HepG2 (cell line): ENCODE measurements around the gene YWHAH. TPM values are rescaled to one million over a fixed set of nuclear protein-coding genes. Genes with fewer than 3 reads are reported as not detected.

Experiments
- GFI1 ChIP-seq: sonication (generic); formaldehyde crosslinking; IDR thresholded peaks from 2 replicates; pipeline ENCODE4 v1.5.0; 2020; ENCODE audit warnings: missing genetic modification reagents, mild to moderate bottlenecking, borderline replicate concordance
- HES4 ChIP-seq: sonication (generic); formaldehyde crosslinking; IDR thresholded peaks from 2 replicates; pipeline ENCODE4 v1.9.0; 2021; ENCODE audit warnings: mild to moderate bottlenecking, missing genetic modification reagents, borderline replicate concordance
- ISL2 ChIP-seq: sonication (generic); formaldehyde crosslinking; IDR thresholded peaks from 2 replicates; pipeline ENCODE4 v1.5.0; 2020; ENCODE audit warnings: missing genetic modification reagents
- KDM5A ChIP-seq: fragments of 200-600 bp; sonication (generic); IDR thresholded peaks from 2 replicates; pipeline ENCODE4 v1.7.0; 2018; ENCODE audit warnings: antibody characterized with exemption, mild to moderate bottlenecking, low read length, borderline replicate concordance
- MED13 ChIP-seq: sonication (generic); formaldehyde crosslinking; IDR thresholded peaks from 2 replicates; pipeline ENCODE4 v1.5.0; 2020; ENCODE audit warnings: missing genetic modification reagents
- PHF21A ChIP-seq: sonication (generic); formaldehyde crosslinking; IDR thresholded peaks from 2 replicates; pipeline ENCODE4 v1.5.0; 2020; ENCODE audit warnings: mild to moderate bottlenecking, missing genetic modification reagents
- SIN3A ChIP-seq: IDR thresholded peaks from 2 replicates; pipeline ENCODE4 v1.6.1; 2011; ENCODE audit warnings: low read depth, mild to moderate bottlenecking, control low read depth, low read length, borderline replicate concordance
- SIX1 ChIP-seq: sonication (generic); formaldehyde crosslinking; IDR thresholded peaks from 2 replicates; pipeline ENCODE4 v1.4.0; 2020; ENCODE audit warnings: missing genetic modification reagents, borderline replicate concordance
- YEATS2 ChIP-seq: sonication (generic); formaldehyde crosslinking; IDR thresholded peaks from 2 replicates; pipeline ENCODE4 v1.4.0; 2020; ENCODE audit warnings: missing genetic modification reagents, borderline replicate concordance
- ZFP36L1 ChIP-seq: sonication (generic); formaldehyde crosslinking; IDR thresholded peaks from 2 replicates; pipeline ENCODE4 v1.8.0; 2022; ENCODE audit warnings: mild to moderate bottlenecking, missing genetic modification reagents, moderate library complexity
- ZFP62 ChIP-seq: sonication (generic); formaldehyde crosslinking; IDR thresholded peaks from 2 replicates; pipeline ENCODE4 v1.4.0; 2020; ENCODE audit warnings: missing genetic modification reagents
- ZNF121 ChIP-seq: sonication (generic); formaldehyde crosslinking; IDR thresholded peaks from 2 replicates; pipeline ENCODE4 v1.5.0; 2020; ENCODE audit warnings: mild to moderate bottlenecking, missing genetic modification reagents
- ZNF230 ChIP-seq: sonication (generic); formaldehyde crosslinking; IDR thresholded peaks from 2 replicates; pipeline ENCODE4 v1.4.0; 2020; ENCODE audit warnings: mild to moderate bottlenecking, missing genetic modification reagents
- ZNF260 ChIP-seq: sonication (generic); formaldehyde crosslinking; IDR thresholded peaks from 2 replicates; pipeline ENCODE4 v1.4.0; 2020; ENCODE audit warnings: missing genetic modification reagents, low read depth, mild to moderate bottlenecking, borderline replicate concordance
- ZNF33A ChIP-seq: sonication (generic); formaldehyde crosslinking; IDR thresholded peaks from 2 replicates; pipeline ENCODE4 v1.5.1; 2020; ENCODE audit warnings: missing genetic modification reagents, mild to moderate bottlenecking, moderate library complexity, borderline replicate concordance
- ZNF768 ChIP-seq: sonication (generic); formaldehyde crosslinking; IDR thresholded peaks from 2 replicates; pipeline ENCODE4 v1.4.0; 2020; ENCODE audit warnings: missing genetic modification reagents
- polyA plus RNA-seq, 8 experiments: library from polyadenylated mRNA; depleted of rRNA in 3 of 8; stranded (reverse) in 7 of 8; unstranded in 1 of 8; fragments of >200 nt; fragmentation: Illumina TruSeq in 4 of 8; extraction: Trizol in 4 of 8; gene quantifications; 2 replicates each; pipeline versions ENCODE4 v1.2.1 to v1.2.3, GENCODE V29; 2011 to 2016; ENCODE audit warnings: low read depth in 4 of 8, missing spikeins in 1 of 8, mixed read lengths in 1 of 8; ENCODE audit not compliant: insufficient read depth in 1 of 8
- total RNA-seq, 5 experiments: library from RNA; depleted of rRNA; stranded (reverse); fragments of >200 nt; fragmentation: Illumina TruSeq; extraction: Trizol; gene quantifications; 2 replicates each; pipeline ENCODE4 v1.2.3, GENCODE V29; 2016; ENCODE audit warnings: low read depth in 1 of 5
- TF ChIP-seq, protein P1 (sequence below): sonication (generic); formaldehyde crosslinking; IDR thresholded peaks from 2 replicates; pipeline ENCODE4 v1.5.0; 2020; ENCODE audit warnings: mild to moderate bottlenecking, missing genetic modification reagents
- TF ChIP-seq, protein P2 (sequence below): IDR thresholded peaks from 2 replicates; pipeline ENCODE4 v1.4.0; 2020; ENCODE audit warnings: mild to moderate bottlenecking, missing genetic modification reagents
- TF ChIP-seq, protein P3 (sequence below): IDR thresholded peaks from 2 replicates; pipeline ENCODE4 v1.6.1; 2018; ENCODE audit warnings: missing genetic modification reagents
- TF ChIP-seq, protein P4 (sequence below): sonication (generic); formaldehyde crosslinking; IDR thresholded peaks from 2 replicates; pipeline ENCODE4 v1.4.0; 2020; ENCODE audit warnings: missing genetic modification reagents, borderline replicate concordance

Gene YWHAH
- total and polyA plus RNA-seq, 2 of the 13 experiments (the other 11 are each of a cell fraction or from before 2014, with no cell fraction given): 35.6 to 92.7 TPM

DNA sequence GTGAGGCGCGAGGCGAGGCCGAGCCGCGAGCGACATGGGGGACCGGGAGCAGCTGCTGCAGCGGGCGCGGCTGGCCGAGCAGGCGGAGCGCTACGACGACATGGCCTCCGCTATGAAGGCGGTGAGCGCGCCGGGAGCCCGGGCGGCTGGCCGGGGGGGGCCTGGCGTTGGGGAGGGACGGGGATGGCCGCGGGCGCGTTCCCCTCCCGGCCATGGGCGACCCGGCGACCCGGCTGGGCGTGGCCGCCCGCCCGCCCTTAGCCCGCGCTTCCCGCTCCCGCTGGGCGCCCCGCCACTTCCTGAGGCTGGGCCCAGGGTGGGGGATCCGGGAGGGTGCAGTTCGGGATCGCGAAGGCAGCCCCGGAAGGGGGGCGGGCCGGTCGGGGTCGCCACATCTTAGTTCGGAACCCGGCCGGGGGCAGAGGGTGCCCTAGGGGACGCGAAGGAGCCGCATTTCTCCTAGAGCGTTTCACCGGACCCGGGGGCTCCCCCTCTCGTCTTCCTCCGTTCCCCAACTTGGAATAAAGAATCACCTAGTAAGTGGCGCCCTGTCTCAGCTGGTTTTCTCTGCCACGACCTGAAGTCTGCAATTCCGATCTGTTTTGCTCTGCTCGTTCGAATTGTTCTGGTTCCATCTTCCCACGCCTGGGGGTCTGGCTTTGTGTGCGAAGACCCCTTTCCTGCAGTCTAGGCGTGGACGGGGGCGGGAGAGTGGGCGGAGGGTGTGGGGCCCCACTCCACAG is 536 bp downstream of the YWHAH start (continued):
- TF ChIP-seq, protein P1, sequence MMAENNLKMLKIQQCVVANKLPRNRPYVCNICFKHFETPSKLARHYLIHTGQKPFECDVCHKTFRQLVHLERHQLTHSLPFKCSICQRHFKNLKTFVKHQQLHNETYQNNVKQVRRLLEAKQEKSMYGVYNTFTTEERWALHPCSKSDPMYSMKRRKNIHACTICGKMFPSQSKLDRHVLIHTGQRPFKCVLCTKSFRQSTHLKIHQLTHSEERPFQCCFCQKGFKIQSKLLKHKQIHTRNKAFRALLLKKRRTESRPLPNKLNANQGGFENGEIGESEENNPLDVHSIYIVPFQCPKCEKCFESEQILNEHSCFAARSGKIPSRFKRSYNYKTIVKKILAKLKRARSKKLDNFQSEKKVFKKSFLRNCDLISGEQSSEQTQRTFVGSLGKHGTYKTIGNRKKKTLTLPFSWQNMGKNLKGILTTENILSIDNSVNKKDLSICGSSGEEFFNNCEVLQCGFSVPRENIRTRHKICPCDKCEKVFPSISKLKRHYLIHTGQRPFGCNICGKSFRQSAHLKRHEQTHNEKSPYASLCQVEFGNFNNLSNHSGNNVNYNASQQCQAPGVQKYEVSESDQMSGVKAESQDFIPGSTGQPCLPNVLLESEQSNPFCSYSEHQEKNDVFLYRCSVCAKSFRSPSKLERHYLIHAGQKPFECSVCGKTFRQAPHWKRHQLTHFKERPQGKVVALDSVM (CRISPR knock-in tag): no peak
- TF ChIP-seq SIN3A (no peak), ZFP62 (CRISPR knock-in tag) (no peak), ZNF121 (CRISPR knock-in tag) (no peak), ISL2 (0 out of 2 replicates have a peak, but pooled peaks have one; percentile 15), PHF21A (CRISPR knock-in tag) (no peak), ZNF768 (CRISPR knock-in tag) (peak; percentile 15; the same call in 1 of the 2 replicates), HES4 (CRISPR knock-in tag) (peak; percentile 90), GFI1 (no peak), KDM5A (no peak), MED13 (CRISPR knock-in tag) (peak; percentile 29; the same call in 1 of the 2 replicates), ZNF33A (CRISPR knock-in tag) (no peak), YEATS2 (CRISPR knock-in tag) (no peak), ZNF230 (no peak), ZFP36L1 (CRISPR knock-in tag) (no peak), SIX1 (CRISPR knock-in tag) (no peak), ZNF260 (CRISPR knock-in tag) (no peak)
- TF ChIP-seq, protein P2, sequence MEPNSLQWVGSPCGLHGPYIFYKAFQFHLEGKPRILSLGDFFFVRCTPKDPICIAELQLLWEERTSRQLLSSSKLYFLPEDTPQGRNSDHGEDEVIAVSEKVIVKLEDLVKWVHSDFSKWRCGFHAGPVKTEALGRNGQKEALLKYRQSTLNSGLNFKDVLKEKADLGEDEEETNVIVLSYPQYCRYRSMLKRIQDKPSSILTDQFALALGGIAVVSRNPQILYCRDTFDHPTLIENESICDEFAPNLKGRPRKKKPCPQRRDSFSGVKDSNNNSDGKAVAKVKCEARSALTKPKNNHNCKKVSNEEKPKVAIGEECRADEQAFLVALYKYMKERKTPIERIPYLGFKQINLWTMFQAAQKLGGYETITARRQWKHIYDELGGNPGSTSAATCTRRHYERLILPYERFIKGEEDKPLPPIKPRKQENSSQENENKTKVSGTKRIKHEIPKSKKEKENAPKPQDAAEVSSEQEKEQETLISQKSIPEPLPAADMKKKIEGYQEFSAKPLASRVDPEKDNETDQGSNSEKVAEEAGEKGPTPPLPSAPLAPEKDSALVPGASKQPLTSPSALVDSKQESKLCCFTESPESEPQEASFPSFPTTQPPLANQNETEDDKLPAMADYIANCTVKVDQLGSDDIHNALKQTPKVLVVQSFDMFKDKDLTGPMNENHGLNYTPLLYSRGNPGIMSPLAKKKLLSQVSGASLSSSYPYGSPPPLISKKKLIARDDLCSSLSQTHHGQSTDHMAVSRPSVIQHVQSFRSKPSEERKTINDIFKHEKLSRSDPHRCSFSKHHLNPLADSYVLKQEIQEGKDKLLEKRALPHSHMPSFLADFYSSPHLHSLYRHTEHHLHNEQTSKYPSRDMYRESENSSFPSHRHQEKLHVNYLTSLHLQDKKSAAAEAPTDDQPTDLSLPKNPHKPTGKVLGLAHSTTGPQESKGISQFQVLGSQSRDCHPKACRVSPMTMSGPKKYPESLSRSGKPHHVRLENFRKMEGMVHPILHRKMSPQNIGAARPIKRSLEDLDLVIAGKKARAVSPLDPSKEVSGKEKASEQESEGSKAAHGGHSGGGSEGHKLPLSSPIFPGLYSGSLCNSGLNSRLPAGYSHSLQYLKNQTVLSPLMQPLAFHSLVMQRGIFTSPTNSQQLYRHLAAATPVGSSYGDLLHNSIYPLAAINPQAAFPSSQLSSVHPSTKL (CRISPR knock-in tag): peak; percentile 6; the same call in 1 of the 2 replicates
- TF ChIP-seq, protein P3, sequence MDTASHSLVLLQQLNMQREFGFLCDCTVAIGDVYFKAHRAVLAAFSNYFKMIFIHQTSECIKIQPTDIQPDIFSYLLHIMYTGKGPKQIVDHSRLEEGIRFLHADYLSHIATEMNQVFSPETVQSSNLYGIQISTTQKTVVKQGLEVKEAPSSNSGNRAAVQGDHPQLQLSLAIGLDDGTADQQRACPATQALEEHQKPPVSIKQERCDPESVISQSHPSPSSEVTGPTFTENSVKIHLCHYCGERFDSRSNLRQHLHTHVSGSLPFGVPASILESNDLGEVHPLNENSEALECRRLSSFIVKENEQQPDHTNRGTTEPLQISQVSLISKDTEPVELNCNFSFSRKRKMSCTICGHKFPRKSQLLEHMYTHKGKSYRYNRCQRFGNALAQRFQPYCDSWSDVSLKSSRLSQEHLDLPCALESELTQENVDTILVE (CRISPR knock-in tag): no peak
- TF ChIP-seq, protein P4, sequence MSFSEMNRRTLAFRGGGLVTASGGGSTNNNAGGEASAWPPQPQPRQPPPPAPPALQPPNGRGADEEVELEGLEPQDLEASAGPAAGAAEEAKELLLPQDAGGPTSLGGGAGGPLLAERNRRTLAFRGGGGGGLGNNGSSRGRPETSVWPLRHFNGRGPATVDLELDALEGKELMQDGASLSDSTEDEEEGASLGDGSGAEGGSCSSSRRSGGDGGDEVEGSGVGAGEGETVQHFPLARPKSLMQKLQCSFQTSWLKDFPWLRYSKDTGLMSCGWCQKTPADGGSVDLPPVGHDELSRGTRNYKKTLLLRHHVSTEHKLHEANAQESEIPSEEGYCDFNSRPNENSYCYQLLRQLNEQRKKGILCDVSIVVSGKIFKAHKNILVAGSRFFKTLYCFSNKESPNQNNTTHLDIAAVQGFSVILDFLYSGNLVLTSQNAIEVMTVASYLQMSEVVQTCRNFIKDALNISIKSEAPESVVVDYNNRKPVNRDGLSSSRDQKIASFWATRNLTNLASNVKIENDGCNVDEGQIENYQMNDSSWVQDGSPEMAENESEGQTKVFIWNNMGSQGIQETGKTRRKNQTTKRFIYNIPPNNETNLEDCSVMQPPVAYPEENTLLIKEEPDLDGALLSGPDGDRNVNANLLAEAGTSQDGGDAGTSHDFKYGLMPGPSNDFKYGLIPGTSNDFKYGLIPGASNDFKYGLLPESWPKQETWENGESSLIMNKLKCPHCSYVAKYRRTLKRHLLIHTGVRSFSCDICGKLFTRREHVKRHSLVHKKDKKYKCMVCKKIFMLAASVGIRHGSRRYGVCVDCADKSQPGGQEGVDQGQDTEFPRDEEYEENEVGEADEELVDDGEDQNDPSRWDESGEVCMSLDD (CRISPR knock-in tag): no peak
